GM12878 (cell line): ENCODE results near the gene SMYD5. TPM values are rescaled to one million over a fixed set of nuclear protein-coding genes. Genes with fewer than 3 reads are reported as not detected.
"Not testable (repeated sequence)": the region's sequence is repeated elsewhere in the genome, so short reads cannot be mapped to it uniquely, and the experiment has no call there.

Source experiments
- ATAC-seq: fragments of 200-7000 bp; cut with Tn5 transposase; 3 replicates; pipeline ENCODE4 v1.9.1; 2020; ENCODE audit warnings: mild to moderate bottlenecking, moderate library complexity
- BruUV-seq: library from RNA; stranded (reverse); fragments of 400-500 nt; replicated peaks from 2 replicates; lab custom pipeline; 2021; lab: Mats Ljungman, UMichigan
- CTCF ChIA-PET: fragments of 300-600 bp; sonication (Branson Sonifier 250); formaldehyde crosslinking; extraction: SDS; loops from one replicate; lab custom pipeline; 2021; ENCODE audit warnings: inconsistent platforms; lab: Yijun Ruan, JAX
- POLR2A ChIA-PET: fragments of 350-600 bp; formaldehyde crosslinking; extraction: SDS; loops from one replicate; lab custom pipeline; 2021; ENCODE audit warnings: inconsistent platforms; lab: Charles Lee
- RAD21 ChIA-PET: fragments of 300-600 bp; sonication (Branson Sonifier 250); formaldehyde crosslinking; loops from one replicate; lab custom pipeline; 2023; ENCODE audit warnings: antibody characterized with exemption; ENCODE audit not compliant: unreplicated experiment; lab: Charles Lee
- SMC1A ChIA-PET: fragments of 300-600 bp; sonication (Branson Sonifier 250); formaldehyde crosslinking; loops from one replicate; lab custom pipeline; 2023; ENCODE audit not compliant: unreplicated experiment, uncharacterized antibody; lab: Charles Lee
- DNase-seq: peaks from one replicate; pipeline ENCODE4 v3.0.0-alpha.2; 2011; ENCODE audit warnings: low read depth, low spot score
- FAIRE-seq: peaks from 3 replicates; lab custom pipeline; 2011; peaks lifted over from hg19 to GRCh38; lab: Jason Lieb, UNC
- H2AFZ ChIP-seq: 2 replicates; pipeline ENCODE4 v1.6.0; 2011; ENCODE audit warnings: low read depth, low read length, control low read depth; ENCODE audit not compliant: control insufficient read depth
- H3K27ac ChIP-seq: 2 replicates; pipeline ENCODE4 v1.5.1; 2011; ENCODE audit warnings: control low read depth; ENCODE audit not compliant: control insufficient read depth, insufficient read depth
- H3K27me3 ChIP-seq, 2 experiments: replicated peaks in 1 of 2; 2 replicates each; pipeline versions ENCODE4 v1.6.0 to v1.6.1; 2011; ENCODE audit warnings: low read length in 1 of 2; ENCODE audit not compliant: control insufficient read depth in 2 of 2, insufficient read depth in 2 of 2
- H3K36me3 ChIP-seq, 2 experiments: 2 replicates each; pipeline ENCODE4 v1.5.1; 2011; ENCODE audit warnings: low read length in 1 of 2; ENCODE audit not compliant: control insufficient read depth in 2 of 2, insufficient read depth in 2 of 2
- H3K4me1 ChIP-seq: 2 replicates; pipeline ENCODE4 v1.6.1; 2011; ENCODE audit warnings: mild to moderate bottlenecking, low read length, moderate library complexity, mixed read lengths; ENCODE audit not compliant: control insufficient read depth, insufficient read depth
- H3K4me2 ChIP-seq: 2 replicates; pipeline ENCODE4 v1.6.0; 2011; ENCODE audit warnings: control low read depth; ENCODE audit not compliant: control insufficient read depth, insufficient read depth
- H3K4me3 ChIP-seq: fragments of 200-600 bp; sonication (generic); 2 replicates; pipeline ENCODE4 v1.5.1; 2016
- H3K79me2 ChIP-seq: 2 replicates; pipeline ENCODE4 v1.6.0; 2011; ENCODE audit warnings: low read length; ENCODE audit not compliant: control insufficient read depth, insufficient read depth
- H3K9ac ChIP-seq: 2 replicates; pipeline ENCODE4 v1.8.0; 2011; ENCODE audit warnings: low read length, control low read depth, mixed read lengths; ENCODE audit not compliant: control insufficient read depth, insufficient read depth
- H3K9me3 ChIP-seq: replicated peaks from 3 replicates; pipeline ENCODE4 v1.5.1; 2011; ENCODE audit warnings: mild to moderate bottlenecking, low read length; ENCODE audit not compliant: control insufficient read depth, insufficient read depth
- H4K20me1 ChIP-seq: 2 replicates; pipeline ENCODE4 v1.6.0; 2011; ENCODE audit not compliant: control insufficient read depth, insufficient read depth
- BRCA1 ChIP-seq: IDR thresholded peaks from 2 replicates; pipeline ENCODE4 v1.6.1; 2011; ENCODE audit warnings: low read depth, low read length, improper control_type of control experiment
- CREB1 ChIP-seq: IDR thresholded peaks from 2 replicates; pipeline ENCODE4 v1.6.1; 2012; ENCODE audit warnings: low read depth, mild to moderate bottlenecking, inconsistent platforms
- PKNOX1 ChIP-seq: fragments of 450-650 bp; IDR thresholded peaks from 2 replicates; pipeline ENCODE4 v1.6.1; 2016; ENCODE audit warnings: mild to moderate bottlenecking
- SRF ChIP-seq, 2 experiments: IDR thresholded peaks; 2 replicates each; pipeline ENCODE4 v1.6.1; 2011; ENCODE audit warnings: low read depth in 2 of 2, low read length in 2 of 2, mild to moderate bottlenecking in 1 of 2, moderate library complexity in 1 of 2
- TARDBP ChIP-seq: IDR thresholded peaks from 2 replicates; pipeline ENCODE4 v1.6.1; 2016; ENCODE audit warnings: borderline replicate concordance
- TBL1XR1 ChIP-seq: IDR thresholded peaks from 2 replicates; pipeline ENCODE4 v1.6.1; 2012; ENCODE audit warnings: low read depth, low read length, improper control_type of control experiment
- WGBS: methylation state at CpG from one replicate; pipeline ENCODE4 v1.1.6; 2016; ENCODE audit warnings: low lambda C conversion rate; ENCODE audit not compliant: insufficient replicate concordance, insufficient coverage; ENCODE audit errors: missing lambda C conversion rate; 5-methylcytosine and 5-hydroxymethylcytosine counted together
- in situ Hi-C: fragments of 300-500 bp; cut with MboI; formaldehyde crosslinking; loops from 9 replicates; pipeline ENCODE4 v1.14.3; 2018; ENCODE audit warnings: mixed read lengths
- intact Hi-C: fragments of 100-400 bp; cut with micrococcal nuclease; formaldehyde crosslinking; loops from one replicate; pipeline ENCODE4 v1.14.2; 2022; ENCODE audit not compliant: unreplicated experiment
- polyA plus RNA-seq, 11 experiments: library from polyadenylated mRNA; depleted of rRNA in 4 of 11; unstranded in 6 of 11; stranded (reverse) in 5 of 11; fragments of >200 nt; fragmentation: Nextera tagmentation in 4 of 11; fragmentation: Illumina TruSeq in 1 of 11; extraction: Ambion mirVana in 4 of 11; extraction: Trizol in 1 of 11; gene quantifications; 1 replicate in 1 of 11; 2 replicates in 10 of 11; pipeline versions ENCODE4 v1.2.1 to v1.2.3, GENCODE V29; 2011 to 2016; ENCODE audit warnings: inconsistent platforms in 2 of 11, missing spikeins in 2 of 11, low read depth in 1 of 11
- total RNA-seq, 4 experiments: library from RNA; depleted of rRNA in 3 of 4; stranded (reverse); fragments of >200 nt in 3 of 4; fragmentation: Illumina TruSeq in 1 of 4; extraction: Trizol in 1 of 4; gene quantifications; 2 replicates each; pipeline versions ENCODE4 v1.2.1 to v1.2.3, GENCODE V29; 2013 to 2021

The SMYD5 gene
- total and polyA plus RNA-seq, 10 of the 15 experiments (the other 5 are each of a cell fraction or from before 2014, with no cell fraction given), result 6.1 to 35.3 (median 26.4) TPM

GRCh38 chr2:73262108-73262651, 48.1 kb downstream of the SMYD5 start:
- peaks cover 13 to 22% of the 10 kb centered on the region in 2 experiments; a peak in 3 of 4 replicates for H3K36me3 ChIP-seq
- H3K4me1 ChIP-seq, result no peaks in the 10 kb centered on the region
- ChIA-PET RAD21 (no interaction called here), POLR2A (no interaction called here), SMC1A (no interaction called here), CTCF (interaction anchor here (1.1 to 1.4 kb wide), 2 partner anchors 28 to 50 kb away, joined by 3 to 6 read pairs; no protein-coding TSS in a partner anchor)
- H4K20me1 ChIP-seq, result no peaks in the 10 kb centered on the region; the same call in 1 of the 2 replicates
- intact Hi-C loops (no loop called here), in situ Hi-C loops (no loop called here)
- no peak overlapping the region for H3K4me3 ChIP-seq
- H2AFZ ChIP-seq, result no peak overlapping the region
- no peak for DNase-seq
- WGBS, result 98% methylated on average over 4 of the region's 4 CpGs
- no peak overlapping the region for H3K9ac ChIP-seq
- ATAC-seq, result no peak
- H3K79me2 ChIP-seq, result no peaks in the 10 kb centered on the region
- TF ChIP-seq BRCA1 (no peak), SRF (IDR thresholded peaks at IDR 0.05; ENCODE audit: low read depth in 2 of 2, low read length in 2 of 2) (no peak), TBL1XR1 (no peak), CREB1 (no peak), PKNOX1 (no peak), TARDBP (no peak)
- no peak for FAIRE-seq
- H3K4me2 ChIP-seq, result no peak overlapping the region
- no TSS peak for BruUV-seq
- H3K9me3 ChIP-seq, result no peaks in the 10 kb centered on the region
- no peaks in the 10 kb centered on the region for H3K27me3 ChIP-seq
- H3K27ac ChIP-seq, result no peak overlapping the region

- H4K20me1 ChIP-seq, BruUV-seq, intact Hi-C loops, SMC1A ChIA-PET, H3K4me3 ChIP-seq, RAD21 ChIA-PET, FAIRE-seq, H3K9ac ChIP-seq, H3K4me2 ChIP-seq, ATAC-seq, in situ Hi-C loops, H3K9me3 ChIP-seq, H3K27ac ChIP-seq, H3K27me3 ChIP-seq, H3K4me1 ChIP-seq, H3K79me2 ChIP-seq, H2AFZ ChIP-seq, DNase-seq: not testable (repeated sequence)
- 93% methylated on average over 17 of the region's 18 CpGs for WGBS
- CTCF ChIA-PET, result interaction anchor here (0.6 to 1.4 kb wide), 2 partner anchors 17 to 50 kb away, joined by 5 to 6 read pairs; no protein-coding TSS in a partner anchor
- H3K36me3 ChIP-seq, result peaks cover 14 to 22% of the 10 kb centered on the region in 2 experiments; a peak in 3 of 4 replicates
- POLR2A ChIA-PET, result interaction anchor here (0.5 kb wide), 1 partner anchor 27 kb away, joined by 4 read pairs; no protein-coding TSS in a partner anchor
Measured at GRCh38 chr2:73262691-73263429, 48.8 kb downstream of the SMYD5 start.
